HL-60 (cell line): ENCODE measurements around the gene HBM.

ENCODE experiments used
- DNase-seq, 2 experiments: peaks; one replicate each; pipeline ENCODE4 v3.0.0-alpha.2; 2010 to 2020; ENCODE audit warnings: low read depth in 1 of 2, low spot score in 1 of 2
- H3K27ac ChIP-seq: fragments of 250-450 bp; sonication (Bioruptor Pico); replicated peaks from 2 replicates; pipeline ENCODE4 v1.5.1; 2020; ENCODE audit warnings: mild to moderate bottlenecking, moderate library complexity
- H3K27me3 ChIP-seq: fragments of 250-450 bp; sonication (Bioruptor Pico); 2 replicates; pipeline ENCODE4 v1.5.1; 2021; ENCODE audit warnings: mild to moderate bottlenecking, moderate library complexity; ENCODE audit not compliant: insufficient read depth, poor library complexity, severe bottlenecking
- H3K4me3 ChIP-seq: replicated peaks from 2 replicates; pipeline ENCODE4 v1.5.1; 2011; ENCODE audit warnings: mild to moderate bottlenecking, control low read depth, low read length; ENCODE audit not compliant: insufficient read depth
- GABPA ChIP-seq: IDR thresholded peaks from 2 replicates; pipeline ENCODE4 v1.6.1; 2012; ENCODE audit warnings: low read depth
- POLR2AphosphoS5 ChIP-seq: IDR thresholded peaks from 2 replicates; pipeline ENCODE4 v1.6.1; 2012; ENCODE audit warnings: low read depth
- SPI1 ChIP-seq: IDR thresholded peaks from 2 replicates; pipeline ENCODE4 v1.6.1; 2012; ENCODE audit warnings: low read depth, mild to moderate bottlenecking, borderline replicate concordance
- TF ChIP-seq, protein P1 (sequence below): IDR thresholded peaks from 2 replicates; pipeline ENCODE4 v1.6.1; 2012; ENCODE audit warnings: low read depth; ENCODE audit not compliant: insufficient replicate concordance
- TF ChIP-seq, protein P2 (sequence below): IDR thresholded peaks from one replicate; pipeline ENCODE4 v1.5.1; 2011; ENCODE audit warnings: low read length, control low read depth, inconsistent platforms; ENCODE audit not compliant: insufficient read depth

HBM gene

DNA sequence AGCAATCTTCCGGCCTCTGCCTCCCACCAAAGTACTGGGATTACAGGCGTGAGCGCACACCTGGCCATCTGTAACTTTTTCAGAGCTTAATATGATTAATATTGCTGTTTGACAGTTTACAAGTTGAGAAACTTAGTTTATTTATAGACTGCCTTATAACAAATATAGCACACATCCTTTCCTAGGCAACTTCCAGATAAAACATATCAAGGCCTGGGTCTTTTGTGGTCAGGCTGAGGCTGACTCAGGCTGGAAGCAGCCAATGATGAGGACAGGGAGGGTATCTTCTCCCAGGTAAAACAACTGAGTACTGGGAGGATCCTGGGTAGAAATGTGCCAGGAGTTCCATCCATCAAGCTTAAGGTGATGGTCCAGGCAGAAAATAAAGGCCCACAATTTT lies 47.2 kb downstream of the HBM start:
- TF ChIP-seq GABPA (no peak), SPI1 (no peak), POLR2AphosphoS5 (no peak)
- TF ChIP-seq, protein P1, sequence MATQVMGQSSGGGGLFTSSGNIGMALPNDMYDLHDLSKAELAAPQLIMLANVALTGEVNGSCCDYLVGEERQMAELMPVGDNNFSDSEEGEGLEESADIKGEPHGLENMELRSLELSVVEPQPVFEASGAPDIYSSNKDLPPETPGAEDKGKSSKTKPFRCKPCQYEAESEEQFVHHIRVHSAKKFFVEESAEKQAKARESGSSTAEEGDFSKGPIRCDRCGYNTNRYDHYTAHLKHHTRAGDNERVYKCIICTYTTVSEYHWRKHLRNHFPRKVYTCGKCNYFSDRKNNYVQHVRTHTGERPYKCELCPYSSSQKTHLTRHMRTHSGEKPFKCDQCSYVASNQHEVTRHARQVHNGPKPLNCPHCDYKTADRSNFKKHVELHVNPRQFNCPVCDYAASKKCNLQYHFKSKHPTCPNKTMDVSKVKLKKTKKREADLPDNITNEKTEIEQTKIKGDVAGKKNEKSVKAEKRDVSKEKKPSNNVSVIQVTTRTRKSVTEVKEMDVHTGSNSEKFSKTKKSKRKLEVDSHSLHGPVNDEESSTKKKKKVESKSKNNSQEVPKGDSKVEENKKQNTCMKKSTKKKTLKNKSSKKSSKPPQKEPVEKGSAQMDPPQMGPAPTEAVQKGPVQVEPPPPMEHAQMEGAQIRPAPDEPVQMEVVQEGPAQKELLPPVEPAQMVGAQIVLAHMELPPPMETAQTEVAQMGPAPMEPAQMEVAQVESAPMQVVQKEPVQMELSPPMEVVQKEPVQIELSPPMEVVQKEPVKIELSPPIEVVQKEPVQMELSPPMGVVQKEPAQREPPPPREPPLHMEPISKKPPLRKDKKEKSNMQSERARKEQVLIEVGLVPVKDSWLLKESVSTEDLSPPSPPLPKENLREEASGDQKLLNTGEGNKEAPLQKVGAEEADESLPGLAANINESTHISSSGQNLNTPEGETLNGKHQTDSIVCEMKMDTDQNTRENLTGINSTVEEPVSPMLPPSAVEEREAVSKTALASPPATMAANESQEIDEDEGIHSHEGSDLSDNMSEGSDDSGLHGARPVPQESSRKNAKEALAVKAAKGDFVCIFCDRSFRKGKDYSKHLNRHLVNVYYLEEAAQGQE, result no peak
- TF ChIP-seq, protein P2, sequence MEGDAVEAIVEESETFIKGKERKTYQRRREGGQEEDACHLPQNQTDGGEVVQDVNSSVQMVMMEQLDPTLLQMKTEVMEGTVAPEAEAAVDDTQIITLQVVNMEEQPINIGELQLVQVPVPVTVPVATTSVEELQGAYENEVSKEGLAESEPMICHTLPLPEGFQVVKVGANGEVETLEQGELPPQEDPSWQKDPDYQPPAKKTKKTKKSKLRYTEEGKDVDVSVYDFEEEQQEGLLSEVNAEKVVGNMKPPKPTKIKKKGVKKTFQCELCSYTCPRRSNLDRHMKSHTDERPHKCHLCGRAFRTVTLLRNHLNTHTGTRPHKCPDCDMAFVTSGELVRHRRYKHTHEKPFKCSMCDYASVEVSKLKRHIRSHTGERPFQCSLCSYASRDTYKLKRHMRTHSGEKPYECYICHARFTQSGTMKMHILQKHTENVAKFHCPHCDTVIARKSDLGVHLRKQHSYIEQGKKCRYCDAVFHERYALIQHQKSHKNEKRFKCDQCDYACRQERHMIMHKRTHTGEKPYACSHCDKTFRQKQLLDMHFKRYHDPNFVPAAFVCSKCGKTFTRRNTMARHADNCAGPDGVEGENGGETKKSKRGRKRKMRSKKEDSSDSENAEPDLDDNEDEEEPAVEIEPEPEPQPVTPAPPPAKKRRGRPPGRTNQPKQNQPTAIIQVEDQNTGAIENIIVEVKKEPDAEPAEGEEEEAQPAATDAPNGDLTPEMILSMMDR, result no peak
- no peaks in the 10 kb centered on the region for H3K27me3 ChIP-seq
- no peak overlapping the region for H3K4me3 ChIP-seq
- DNase-seq, result no peak
- H3K27ac ChIP-seq, result no peak overlapping the region
